H1 (cell line): Measurements from ENCODE around the gene NMRK1. TPM values are rescaled to one million over a fixed set of nuclear protein-coding genes. Genes with fewer than 3 reads are reported as not detected.

Experiments
- CTCF ChIA-PET: fragments of 300-600 bp; sonication (Branson Sonifier 250); formaldehyde crosslinking; loops from one replicate; lab custom pipeline; 2021; ENCODE audit not compliant: partially characterized antibody; lab: Charles Lee
- POLR2A ChIA-PET: fragments of 300-600 bp; sonication (Branson Sonifier 250); formaldehyde crosslinking; loops from one replicate; lab custom pipeline; 2021; ENCODE audit warnings: inconsistent platforms; ENCODE audit not compliant: partially characterized antibody; lab: Charles Lee
- DNase-seq, 2 experiments: peaks; one replicate each; pipeline versions ENCODE4 v3.0.0 to v3.0.0-alpha.2; 2010 to 2022; ENCODE audit warnings: low spot score in 2 of 2, low read depth in 1 of 2, mixed read lengths in 1 of 2
- FAIRE-seq: peaks from 2 replicates; lab custom pipeline; 2011; peaks lifted over from hg19 to GRCh38; lab: Jason Lieb, UNC
- H2AFZ ChIP-seq: 2 replicates; pipeline ENCODE4 v1.8.1; 2012; ENCODE audit warnings: low read length, inconsistent platforms
- H2AK5ac ChIP-seq: 2 replicates; pipeline ENCODE4 v1.6.1; 2013; ENCODE audit warnings: low read depth, low read length
- H2BK120ac ChIP-seq: replicated peaks from 2 replicates; pipeline ENCODE3; 2013; ENCODE audit warnings: low read depth, low read length, inconsistent platforms
- H2BK12ac ChIP-seq: 2 replicates; pipeline ENCODE4 v1.6.1; 2013; ENCODE audit warnings: low read depth, low read length
- H2BK15ac ChIP-seq: 2 replicates; pipeline ENCODE4 v1.6.1; 2013; ENCODE audit warnings: low read length
- H2BK20ac ChIP-seq: 2 replicates; pipeline ENCODE4 v1.6.1; 2013; ENCODE audit warnings: low read length
- H2BK5ac ChIP-seq: 2 replicates; pipeline ENCODE4 v1.6.1; 2013; ENCODE audit warnings: low read depth, low read length
- H3K14ac ChIP-seq: 2 replicates; pipeline ENCODE4 v1.6.1; 2013; ENCODE audit warnings: inconsistent platforms; ENCODE audit not compliant: insufficient read length
- H3K18ac ChIP-seq: 2 replicates; pipeline ENCODE4 v1.6.1; 2013; ENCODE audit warnings: low read length; ENCODE audit errors: extremely low read depth
- H3K23ac ChIP-seq: 2 replicates; pipeline ENCODE4 v1.6.1; 2013; ENCODE audit warnings: inconsistent platforms; ENCODE audit not compliant: insufficient read length
- H3K23me2 ChIP-seq: 2 replicates; pipeline ENCODE4 v1.6.1; 2013; ENCODE audit warnings: low read depth, low read length
- H3K27ac ChIP-seq: 2 replicates; pipeline ENCODE4 v1.6.1; 2011; ENCODE audit warnings: low read depth, low read length, inconsistent platforms
- H3K27me3 ChIP-seq, 4 experiments: replicated peaks in 1 of 4; 1 replicate in 1 of 4; 2 replicates in 3 of 4; pipeline versions ENCODE4 v1.6.1 to v1.8.1; 2011 to 2013; ENCODE audit warnings: low read length in 3 of 4, mild to moderate bottlenecking in 3 of 4, inconsistent platforms in 2 of 4, mixed read lengths in 2 of 4, moderate library complexity in 1 of 4; ENCODE audit not compliant: control insufficient read depth in 3 of 4, insufficient read depth in 3 of 4; ENCODE audit errors: extremely low read depth in 1 of 4
- H3K36me3 ChIP-seq, 4 experiments: 2 replicates each; pipeline versions ENCODE4 v1.6.1 to v1.8.1; 2011 to 2013; ENCODE audit warnings: mild to moderate bottlenecking in 4 of 4, low read length in 3 of 4, moderate library complexity in 2 of 4, control low read depth in 1 of 4, inconsistent platforms in 1 of 4; ENCODE audit not compliant: insufficient read depth in 4 of 4, control insufficient read depth in 2 of 4
- H3K4ac ChIP-seq: replicated peaks from 2 replicates; pipeline ENCODE3; 2013; ENCODE audit warnings: low read length, low read depth, mixed read lengths, inconsistent platforms; ENCODE audit not compliant: insufficient read length
- H3K4me1 ChIP-seq, 4 experiments: replicated peaks in 1 of 4; 1 replicate in 1 of 4; 2 replicates in 3 of 4; pipeline versions ENCODE4 v1.6.1 to v1.8.1; 2011 to 2013; ENCODE audit warnings: low read length in 3 of 4, inconsistent platforms in 2 of 4, mixed read lengths in 1 of 4; ENCODE audit not compliant: insufficient read depth in 4 of 4, control insufficient read depth in 3 of 4
- H3K4me2 ChIP-seq, 2 experiments: 2 replicates each; pipeline versions ENCODE4 v1.6.1 to v1.8.1; 2011 to 2013; ENCODE audit warnings: low read depth in 2 of 2, low read length in 2 of 2, control low read depth in 1 of 2, inconsistent platforms in 1 of 2, mild to moderate bottlenecking in 1 of 2; ENCODE audit not compliant: insufficient read depth in 1 of 2
- H3K4me3 ChIP-seq, 4 experiments: fragments of 200-600, 300-600 bp in 1 of 4; sonication (generic), shearing (Covaris generic), sonication (Bioruptor Twin) in 1 of 4; 2 replicates each; pipeline versions ENCODE4 v1.5.1 to v1.8.1; 2011 to 2016; ENCODE audit warnings: low read length in 4 of 4, low read depth in 3 of 4, control low read depth in 2 of 4, inconsistent platforms in 2 of 4, mild to moderate bottlenecking in 2 of 4, mixed read lengths in 1 of 4, moderate library complexity in 1 of 4; ENCODE audit not compliant: insufficient read depth in 2 of 4; ENCODE audit errors: extremely low read depth in 1 of 4
- H3K56ac ChIP-seq: replicated peaks from 2 replicates; pipeline ENCODE3; 2013; ENCODE audit warnings: low read depth, mild to moderate bottlenecking, mixed read lengths, low read length, inconsistent platforms; ENCODE audit not compliant: insufficient read length
- H3K79me1 ChIP-seq: 2 replicates; pipeline ENCODE4 v1.6.1; 2013; ENCODE audit warnings: low read depth, low read length, control low read depth
- H3K79me2 ChIP-seq, 2 experiments: 2 replicates each; pipeline versions ENCODE4 v1.6.1 to v1.8.1; 2012 to 2013; ENCODE audit warnings: low read length in 2 of 2, mild to moderate bottlenecking in 2 of 2, inconsistent platforms in 1 of 2; ENCODE audit not compliant: insufficient read depth in 2 of 2, control insufficient read depth in 1 of 2
- H3K9ac ChIP-seq, 4 experiments: replicated peaks in 1 of 4; 1 replicate in 1 of 4; 2 replicates in 3 of 4; pipeline versions ENCODE4 v1.6.1 to v1.8.1; 2011 to 2013; ENCODE audit warnings: low read depth in 3 of 4, low read length in 3 of 4, control low read depth in 2 of 4, mild to moderate bottlenecking in 2 of 4, moderate library complexity in 2 of 4, inconsistent platforms in 1 of 4; ENCODE audit errors: extremely low read depth in 1 of 4
- H3K9me3 ChIP-seq, 2 experiments: 2 replicates each; pipeline versions ENCODE4 v1.6.1 to v1.8.1; 2012 to 2013; ENCODE audit warnings: mild to moderate bottlenecking in 2 of 2, moderate library complexity in 2 of 2, control low read depth in 1 of 2, inconsistent platforms in 1 of 2, low read depth in 1 of 2, low read length in 1 of 2, mixed read lengths in 1 of 2; ENCODE audit not compliant: insufficient read depth in 2 of 2
- H4K20me1 ChIP-seq, 2 experiments: replicated peaks in 1 of 2; 2 replicates each; pipeline versions ENCODE3 to v1.8.1; 2011 to 2013; ENCODE audit warnings: inconsistent platforms in 2 of 2, low read length in 2 of 2, mild to moderate bottlenecking in 1 of 2; ENCODE audit not compliant: insufficient read depth in 2 of 2, control insufficient read depth in 1 of 2
- H4K5ac ChIP-seq: 2 replicates; pipeline ENCODE4 v1.6.1; 2013; ENCODE audit warnings: low read length, low read depth, mixed read lengths, inconsistent platforms; ENCODE audit not compliant: insufficient read length
- H4K8ac ChIP-seq: 2 replicates; pipeline ENCODE4 v1.8.0; 2013; ENCODE audit warnings: mild to moderate bottlenecking, moderate library complexity, low read length, inconsistent platforms; ENCODE audit not compliant: insufficient read depth; ENCODE audit errors: extremely low read depth
- H4K91ac ChIP-seq: replicated peaks from 2 replicates; pipeline ENCODE3; 2013; ENCODE audit warnings: low read length, mixed read lengths, inconsistent platforms; ENCODE audit not compliant: insufficient read length
- ATF3 ChIP-seq: IDR thresholded peaks from 2 replicates; pipeline ENCODE4 v1.6.1; 2011; ENCODE audit warnings: low read depth, mild to moderate bottlenecking, low read length; ENCODE audit not compliant: insufficient read depth
- CBX8 ChIP-seq: fragments of 300-800, 300-1000 bp; sonication (generic); IDR thresholded peaks from 2 replicates; pipeline ENCODE4 v1.7.1; 2016; ENCODE audit warnings: low read depth, low read length, borderline replicate concordance
- CTBP2 ChIP-seq: IDR thresholded peaks from 2 replicates; pipeline ENCODE4 v1.7.0; 2011; ENCODE audit warnings: borderline replicate concordance, mild to moderate bottlenecking, moderate library complexity, mixed read lengths, low read length; ENCODE audit not compliant: insufficient read depth, insufficient read length
- KDM4A ChIP-seq: IDR thresholded peaks from one replicate; pipeline ENCODE4 v1.7.1; 2012; ENCODE audit warnings: low read depth, mild to moderate bottlenecking, moderate library complexity, low read length, inconsistent platforms; ENCODE audit not compliant: severe bottlenecking
- PHF8 ChIP-seq: fragments of 200-600 bp; sonication (generic); conservative IDR thresholded peaks from 2 replicates; pipeline ENCODE4 v1.7.1; 2012; ENCODE audit warnings: low read depth, mild to moderate bottlenecking, inconsistent platforms, low read length, moderate library complexity
- RXRA ChIP-seq: IDR thresholded peaks from 2 replicates; pipeline ENCODE4 v1.6.1; 2011; ENCODE audit warnings: low read depth, mild to moderate bottlenecking, low read length, moderate library complexity; ENCODE audit not compliant: insufficient read depth
- SIN3A ChIP-seq, 2 experiments: IDR thresholded peaks in 1 of 2; conservative IDR thresholded peaks in 1 of 2; 2 replicates each; pipeline ENCODE4 v1.6.1; 2011 to 2012; ENCODE audit warnings: low read length in 2 of 2, improper control_type of control experiment in 1 of 2, low read depth in 1 of 2, mild to moderate bottlenecking in 1 of 2
- WGBS, 2 experiments: shearing (Covaris generic) in 1 of 2; methylation state at CpG; one replicate each; pipeline versions ENCODE4 v1.1.6 to v1.1.7; 2013 to 2015; ENCODE audit warnings: low lambda C conversion rate in 2 of 2, mixed read lengths in 2 of 2, inconsistent platforms in 1 of 2, low coverage in 1 of 2, missing lambda C conversion rate in 1 of 2; ENCODE audit not compliant: insufficient replicate concordance in 2 of 2, insufficient coverage in 1 of 2, insufficient read length in 1 of 2; ENCODE audit errors: extremely low coverage in 1 of 2, missing lambda C conversion rate in 1 of 2; 5-methylcytosine and 5-hydroxymethylcytosine counted together
- polyA plus RNA-seq, 7 experiments: library from polyadenylated mRNA; depleted of rRNA in 3 of 7; stranded (reverse) in 5 of 7; unstranded in 2 of 7; fragments of >200 nt in 5 of 7; fragments of 200-250 nt in 2 of 7; gene quantifications; 1 replicate in 5 of 7; 2 replicates in 1 of 7; 4 replicates in 1 of 7; pipeline versions ENCODE4 v1.2.1 to v1.2.3, GENCODE V29; 2011 to 2013; ENCODE audit warnings: missing spikeins in 2 of 7, mixed read lengths in 2 of 7
- total RNA-seq: library from RNA; stranded (reverse); fragmentation: NEBNext Ultra II Directional; extraction: Animal tissue kit (Norgen Biotek cat#: 25700); gene quantifications from 2 replicates; pipeline ENCODE4 v1.2.1, GENCODE V29; 2021

Gene NMRK1
- total and polyA plus RNA-seq, 2 of the 8 experiments (the other 6 are each of a cell fraction or from before 2014, with no cell fraction given) = 5.8 to 8.1 TPM

GRCh38 chr9:75088646-75089372 lies 854 bp upstream of the NMRK1 start:
- peak overlapping the region; percentile 85 to 95 for H3K4me2 ChIP-seq
- H3K14ac ChIP-seq = no peak overlapping the region
- no peak overlapping the region for H2BK120ac ChIP-seq
- POLR2A ChIA-PET = interaction anchor here (1.4 to 2.5 kb wide), 4 partner anchors 33 to 137 kb away, joined by 4 to 12 read pairs (median 5); partner anchors contain the start of gene CARNMT1
- H4K5ac ChIP-seq = peak overlapping the region; percentile 74
- no peak overlapping the region; the same call in 1 of the 2 replicates for H2BK12ac ChIP-seq
- peak overlapping the region; percentile 28 for H4K91ac ChIP-seq
- no peak overlapping the region for H2BK20ac ChIP-seq
- H2AK5ac ChIP-seq = no peak overlapping the region
- H2AFZ ChIP-seq = peak overlapping the region; percentile 1; the same call in 1 of the 2 replicates
- no peak overlapping the region for H3K56ac ChIP-seq
- H3K9me3 ChIP-seq = no peaks in the 10 kb centered on the region
- no peak overlapping the region for H3K4ac ChIP-seq
- DNase-seq (peak in 1 of 2 experiments; percentile 52), FAIRE-seq (no peak)
- H4K20me1 ChIP-seq = peaks cover 0 to 1% of the 10 kb centered on the region in 2 experiments
- peaks cover 0 to 11% of the 10 kb centered on the region in 2 experiments; a peak in 2 of 4 replicates for H3K79me2 ChIP-seq
- CTCF ChIA-PET = interaction anchor here (0.6 to 1.3 kb wide), 5 partner anchors 10 to 314 kb away, joined by 3 to 5 read pairs (median 3); no protein-coding TSS in a partner anchor
- H3K23me2 ChIP-seq = peaks cover 2% of the 10 kb centered on the region; the same call in 1 of the 2 replicates
- no peaks in the 10 kb centered on the region for H3K27me3 ChIP-seq
- H3K23ac ChIP-seq = no peak overlapping the region
- H3K18ac ChIP-seq = no peak overlapping the region; the same call in 1 of the 2 replicates
- peak overlapping the region; percentile 42 to 87 (median 56); a peak in 5 of 7 replicates for H3K9ac ChIP-seq
- no peaks in the 10 kb centered on the region; the same call in 1 of the 2 replicates for H3K79me1 ChIP-seq
- H2BK15ac ChIP-seq = no peak overlapping the region
- peak overlapping the region; percentile 55; the same call in 1 of the 2 replicates for H3K27ac ChIP-seq
- no peaks in the 10 kb centered on the region for H3K36me3 ChIP-seq
- 1% methylated on average over 43 of the region's 43 CpGs; no CpG with 5 or more reads in 1 of the 2 experiments for WGBS, 2 experiments
- no peak overlapping the region for H4K8ac ChIP-seq
- peak overlapping the region; percentile 75 to 85 (median 80) for H3K4me3 ChIP-seq
- peaks cover 0 to 4% (median 3%) of the 10 kb centered on the region in 4 experiments; a peak in 4 of 7 replicates for H3K4me1 ChIP-seq
- H2BK5ac ChIP-seq = no peak overlapping the region
- TF ChIP-seq PHF8 (peak; percentile 75), CBX8 (no peak), KDM4A (peak; percentile 40), CTBP2 (peak; percentile 34), RXRA (no peak), SIN3A (conservative IDR thresholded peaks at IDR 0.05 in 1 of 2, IDR thresholded peaks at IDR 0.05 in 1 of 2; ENCODE audit: low read depth in 1 of 2, low read length in 2 of 2) (peak; percentile 66 to 81; a peak in 2 of 4 replicates), ATF3 (no peak)
